Bronchial epithelial cell (primary cell): ENCODE data around the gene TGM6. TPM values are rescaled to one million over a fixed set of nuclear protein-coding genes. Genes with fewer than 3 reads are reported as not detected.

Experiments used
- DNase-seq: peaks from one replicate; pipeline ENCODE4 v3.0.0-alpha.2; 2010; ENCODE audit warnings: low read depth
- FAIRE-seq: peaks from 2 replicates; lab custom pipeline; 2011; peaks lifted over from hg19 to GRCh38; lab: Jason Lieb, UNC
- H3K27me3 ChIP-seq: 2 replicates; pipeline ENCODE4 v1.5.1; 2011; ENCODE audit warnings: low read length; ENCODE audit not compliant: control insufficient read depth, insufficient read depth
- H3K36me3 ChIP-seq: 2 replicates; pipeline ENCODE4 v1.5.1; 2011; ENCODE audit warnings: low read length; ENCODE audit not compliant: control insufficient read depth, insufficient read depth
- H3K4me3 ChIP-seq: 2 replicates; pipeline ENCODE4 v1.5.1; 2011; ENCODE audit warnings: mild to moderate bottlenecking, low read depth, low read length, control low read depth
- CTCF ChIP-seq: IDR thresholded peaks from 2 replicates; pipeline ENCODE4 v1.5.1; 2011; ENCODE audit warnings: mild to moderate bottlenecking, moderate library complexity, low read length, control low read depth, inconsistent platforms; ENCODE audit not compliant: insufficient read depth, severe bottlenecking
- total RNA-seq: library from RNA; depleted of rRNA; stranded (reverse); fragments of >200 nt; gene quantifications from 2 replicates; pipeline ENCODE4 v1.2.1, GENCODE V29; 2014

Gene TGM6
- total RNA-seq, 1 donor from 2014 or later = not detected

- Histone ChIP-seq H3K36me3 (no peaks in the 10 kb centered on the region), H3K27me3 (no peaks in the 10 kb centered on the region), H3K4me3 (no peak overlapping the region)
- peak; percentile 66 for FAIRE-seq
- DNase-seq = no peak
- no peak for TF ChIP-seq CTCF
Observed at GRCh38 chr20:2390951-2391675, 10.4 kb downstream of the TGM6 start.

- Histone ChIP-seq H3K4me3 (no peak overlapping the region), H3K27me3 (no peaks in the 10 kb centered on the region), H3K36me3 (no peaks in the 10 kb centered on the region)
- DNase-seq (no peak), FAIRE-seq (no peak)
- TF ChIP-seq CTCF = no peak
Observed at GRCh38 chr20:2394411-2395055, 13.8 kb downstream of the TGM6 start.

DNA sequence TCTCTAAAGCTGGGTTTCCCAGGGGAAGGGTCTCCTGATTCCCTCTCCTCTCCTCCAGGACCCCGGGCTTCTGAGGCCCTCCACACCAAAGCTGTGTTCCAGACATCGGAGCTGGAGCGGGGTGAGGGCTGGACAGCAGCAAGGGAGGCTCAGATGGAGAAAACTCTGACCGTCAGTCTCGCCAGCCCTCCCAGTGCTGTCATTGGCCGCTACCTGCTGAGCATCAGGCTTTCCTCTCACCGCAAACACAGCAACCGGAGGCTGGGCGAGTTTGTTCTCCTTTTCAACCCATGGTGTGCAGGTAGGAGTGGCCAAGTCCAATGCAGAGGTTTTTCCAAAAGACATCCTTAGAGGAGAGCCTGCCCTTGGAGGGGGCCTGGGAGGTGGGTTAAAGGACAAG, 14.4 kb downstream of the TGM6 start:
- H3K4me3 ChIP-seq = no peak overlapping the region
- H3K27me3 ChIP-seq = no peaks in the 10 kb centered on the region
- no peaks in the 10 kb centered on the region for H3K36me3 ChIP-seq
- FAIRE-seq = no peak
- TF ChIP-seq CTCF = no peak
- DNase-seq = no peak

GRCh38 chr20:2396241-2396814, 15.6 kb downstream of the TGM6 start:
- no peak for DNase-seq
- FAIRE-seq = peak; percentile 75

GRCh38 chr20:2397091-2397490, 16.4 kb downstream of the TGM6 start:
- DNase-seq = no peak
- no peak for TF ChIP-seq CTCF
- H3K36me3 ChIP-seq = no peaks in the 10 kb centered on the region
- no peaks in the 10 kb centered on the region for H3K27me3 ChIP-seq
- H3K4me3 ChIP-seq = no peak overlapping the region
- no peak for FAIRE-seq

More at GRCh38 chr20:2396241-2396814, 15.6 kb downstream of the TGM6 start:
- no peaks in the 10 kb centered on the region for H3K36me3 ChIP-seq
- H3K4me3 ChIP-seq = no peak overlapping the region
- TF ChIP-seq CTCF = no peak
- no peaks in the 10 kb centered on the region for H3K27me3 ChIP-seq
